Heart left ventricle (tissue), 16 donors: ENCODE data around the gene RBMXL2. TPM values are rescaled to one million over a fixed set of nuclear protein-coding genes. Genes with fewer than 3 reads are reported as not detected.

Source experiments
- ATAC-seq, 4 donors: fragments of 200-7000 bp; cut with Tn5 transposase; one replicate each; pipeline ENCODE4 v1.9.1; 2020 to 2022; ENCODE audit warnings: moderate library complexity in 4 of 4, mild to moderate bottlenecking in 3 of 4, moderate number of reproducible peaks in 1 of 4
- DNase-seq, 5 donors: peaks; one replicate each; pipeline ENCODE4 v3.0.0-alpha.2; 2020
- H3K27ac ChIP-seq, 12 donors: fragments of 200-600 bp; sonication (generic) in 4 of 12; one replicate each; pipeline versions ENCODE4 v1.5.0 to v1.8.0; 2016 to 2022; ENCODE audit warnings: mild to moderate bottlenecking in 2 of 12
- H3K27me3 ChIP-seq, 9 donors: fragments of 200-600 bp; sonication (generic) in 2 of 9; one replicate each; pipeline versions ENCODE4 v1.5.1 to v1.8.0; 2016 to 2022; ENCODE audit warnings: mild to moderate bottlenecking in 3 of 9
- H3K36me3 ChIP-seq, 9 donors: fragments of 200-600 bp; sonication (generic) in 2 of 9; one replicate each; pipeline versions ENCODE4 v1.5.0 to v1.8.0; 2018 to 2022; ENCODE audit warnings: mild to moderate bottlenecking in 2 of 9
- H3K4me1 ChIP-seq, 12 donors: fragments of 200-600 bp; sonication (generic) in 4 of 12; one replicate each; pipeline versions ENCODE4 v1.5.0 to v1.8.0; 2016 to 2022; ENCODE audit warnings: mild to moderate bottlenecking in 3 of 12
- H3K4me3 ChIP-seq, 12 donors: fragments of 200-600 bp; sonication (generic) in 4 of 12; one replicate each; pipeline versions ENCODE4 v1.5.0 to v1.8.0; 2017 to 2022; ENCODE audit warnings: mild to moderate bottlenecking in 9 of 12, moderate library complexity in 4 of 12
- H3K9me3 ChIP-seq, 12 donors: fragments of 200-600 bp; sonication (generic) in 4 of 12; one replicate each; pipeline versions ENCODE4 v1.5.0 to v1.8.0; 2016 to 2022; ENCODE audit warnings: mild to moderate bottlenecking in 1 of 12
- POLR2A ChIP-seq, 2 donors: fragments of 450-650 bp; IDR thresholded peaks; one replicate each; pipeline ENCODE4 v1.6.1; 2017; ENCODE audit warnings: antibody characterized with exemption in 2 of 2, mild to moderate bottlenecking in 2 of 2, moderate library complexity in 2 of 2
- WGBS, 4 donors: extraction: QIAGEN DNeasy Blood & Tissue Kit in 2 of 4; methylation state at CpG; one replicate each; pipeline versions ENCODE4 v1.1.5 to v1.1.7; 2013 to 2018; 5-methylcytosine and 5-hydroxymethylcytosine counted together
- intact Hi-C, 10 donors: fragments of 100-400 bp; cut with DNase I; formaldehyde crosslinking; loops; one replicate each; pipeline versions ENCODE4 v1.11.1 to v1.14.2; 2022
- polyA plus RNA-seq, 2 donors: library from polyadenylated mRNA; stranded (reverse); fragments of 200-250 nt; gene quantifications; one replicate each; pipeline ENCODE4 v1.2.3, GENCODE V29; 2013
- total RNA-seq, 9 donors: library from RNA; depleted of rRNA in 2 of 9; stranded (reverse); fragments of >200 nt in 2 of 9; fragmentation: NEBNext Ultra II Directional in 3 of 9; extraction: Animal tissue kit (Norgen Biotek cat#: 25700) in 3 of 9; gene quantifications; one replicate each; pipeline versions ENCODE4 v1.1.0 to v1.2.4, GENCODE V29; 2016 to 2023
- TF ChIP-seq, protein P1 (sequence below), 12 donors: fragments of 200-600 bp; sonication (generic) in 4 of 12; IDR thresholded peaks; one replicate each; pipeline versions ENCODE4 v1.5.0 to v1.8.0; 2018 to 2022; ENCODE audit warnings: antibody characterized with exemption in 12 of 12, mild to moderate bottlenecking in 5 of 12
- donor health status: ischemic (EF 13 %, LVEDD 7.1; RV severe dilation, severe dysfunction).
- donor health status: healthy with polysubstance abuse.
- donor health status: DM: no; HTN: yes; CAD: no.
- donor health status: DM: no; HTN: no; CAD: no.
- donor health status: ischemic (EF 25% LVEDD 6.9; RV normal size, moderate dysfunction).
- donor health status: ischemic (EF 25% LVEDD 5.7; RV mildly dilated, moderate dysfunction).
- donor health status: healthy.
- donor health status: DM: yes; HTN: yes; CAD: no.
- donor health status: ischemic (EF 35%, LVEDD 5.7; RV mildly dilated, moderate dysfunction).
- donor health status: nonischemic (EF 11% LVEDD 7.7; RV severe dilation, severe dysfunction).
- donor health status: DM: yes; HTN: yes; CAD: no.
- donor health status: PGD.
- donor health status: ischemic (EF 29% LVEDD 5.4; RV normal size, mild dysfunction).
- donor health status: nonischemic (EF 23%, LVEDD 6.1; RV moderate dilation, normal function).

The RBMXL2 gene
- total and polyA plus RNA-seq, 11 donors, result not detected

DNA sequence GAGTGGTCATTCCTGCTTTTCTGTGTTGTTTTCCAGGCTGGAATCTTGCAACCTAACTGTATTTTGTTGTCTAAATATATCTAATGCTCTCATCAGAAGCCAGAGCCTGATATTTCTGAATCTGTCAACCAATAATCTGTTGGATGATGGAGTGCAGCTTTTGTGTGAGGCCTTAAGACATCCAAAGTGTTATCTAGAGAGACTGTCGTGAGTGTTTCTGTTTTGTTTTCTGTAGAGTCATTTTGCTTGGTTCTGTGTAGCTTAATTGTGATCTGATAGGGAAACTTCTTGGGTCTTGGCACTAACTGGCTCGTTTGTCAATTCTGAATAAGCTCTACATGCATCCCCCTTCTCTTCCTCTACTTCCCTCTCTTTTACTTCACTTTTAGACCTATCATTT lies 31.2 kb upstream of the RBMXL2 start:
- DNase-seq (no peak), ATAC-seq (no peak)
- H3K9me3 ChIP-seq, result no peaks in the 10 kb centered on the region
- no peak for TF ChIP-seq POLR2A (IDR thresholded peaks at IDR 0.05)
- TF ChIP-seq, protein P1, sequence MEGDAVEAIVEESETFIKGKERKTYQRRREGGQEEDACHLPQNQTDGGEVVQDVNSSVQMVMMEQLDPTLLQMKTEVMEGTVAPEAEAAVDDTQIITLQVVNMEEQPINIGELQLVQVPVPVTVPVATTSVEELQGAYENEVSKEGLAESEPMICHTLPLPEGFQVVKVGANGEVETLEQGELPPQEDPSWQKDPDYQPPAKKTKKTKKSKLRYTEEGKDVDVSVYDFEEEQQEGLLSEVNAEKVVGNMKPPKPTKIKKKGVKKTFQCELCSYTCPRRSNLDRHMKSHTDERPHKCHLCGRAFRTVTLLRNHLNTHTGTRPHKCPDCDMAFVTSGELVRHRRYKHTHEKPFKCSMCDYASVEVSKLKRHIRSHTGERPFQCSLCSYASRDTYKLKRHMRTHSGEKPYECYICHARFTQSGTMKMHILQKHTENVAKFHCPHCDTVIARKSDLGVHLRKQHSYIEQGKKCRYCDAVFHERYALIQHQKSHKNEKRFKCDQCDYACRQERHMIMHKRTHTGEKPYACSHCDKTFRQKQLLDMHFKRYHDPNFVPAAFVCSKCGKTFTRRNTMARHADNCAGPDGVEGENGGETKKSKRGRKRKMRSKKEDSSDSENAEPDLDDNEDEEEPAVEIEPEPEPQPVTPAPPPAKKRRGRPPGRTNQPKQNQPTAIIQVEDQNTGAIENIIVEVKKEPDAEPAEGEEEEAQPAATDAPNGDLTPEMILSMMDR (IDR thresholded peaks at IDR 0.05), result no peak
- WGBS, 4 donors, result 10 to 22% (median 14%) methylated on average over 2 of the region's 2 CpGs
- H3K4me3 ChIP-seq, result no peak overlapping the region
- no peak overlapping the region for H3K27ac ChIP-seq
- intact Hi-C loops, result no loop called here
- no peaks in the 10 kb centered on the region for H3K27me3 ChIP-seq
- H3K4me1 ChIP-seq, result peaks cover 0 to 19% (median 5%) of the 10 kb centered on the region in 12 donors
- no peaks in the 10 kb centered on the region for H3K36me3 ChIP-seq

DNA sequence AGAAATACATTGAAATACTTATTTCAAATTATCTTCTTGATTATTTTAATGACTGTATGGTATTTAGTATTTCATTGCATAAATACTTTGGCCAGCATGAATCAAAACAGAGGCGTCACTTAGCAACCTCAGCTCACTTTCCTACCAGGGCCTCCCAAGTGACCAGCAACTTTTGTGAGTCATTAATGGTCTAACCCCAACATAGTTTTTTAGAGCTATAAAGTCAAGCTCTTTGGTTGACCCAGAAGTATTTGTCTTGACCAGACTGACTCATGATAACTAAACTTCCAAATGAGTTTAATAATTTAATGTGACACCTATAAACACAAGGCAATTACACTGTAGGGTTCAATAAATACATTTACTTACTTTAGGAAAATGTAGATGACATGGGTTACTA lies 27.9 kb upstream of the RBMXL2 start:
- DNase-seq (no peak), ATAC-seq (peak in 2 of 4 donors; percentile 48 to 80)
- no peak overlapping the region for H3K4me3 ChIP-seq
- no peaks in the 10 kb centered on the region for H3K9me3 ChIP-seq
- TF ChIP-seq POLR2A (IDR thresholded peaks at IDR 0.05), result no peak
- TF ChIP-seq, protein P1 (IDR thresholded peaks at IDR 0.05), result no peak
- H3K27me3 ChIP-seq, result no peaks in the 10 kb centered on the region
- H3K4me1 ChIP-seq, result peaks cover 0 to 19% (median 5%) of the 10 kb centered on the region in 12 donors
- 52 to 71% (median 65%) methylated on average over 1 of the region's 1 CpG for WGBS, 4 donors
- intact Hi-C loops, result no loop called here
- no peaks in the 10 kb centered on the region for H3K36me3 ChIP-seq
- no peak overlapping the region for H3K27ac ChIP-seq

DNA sequence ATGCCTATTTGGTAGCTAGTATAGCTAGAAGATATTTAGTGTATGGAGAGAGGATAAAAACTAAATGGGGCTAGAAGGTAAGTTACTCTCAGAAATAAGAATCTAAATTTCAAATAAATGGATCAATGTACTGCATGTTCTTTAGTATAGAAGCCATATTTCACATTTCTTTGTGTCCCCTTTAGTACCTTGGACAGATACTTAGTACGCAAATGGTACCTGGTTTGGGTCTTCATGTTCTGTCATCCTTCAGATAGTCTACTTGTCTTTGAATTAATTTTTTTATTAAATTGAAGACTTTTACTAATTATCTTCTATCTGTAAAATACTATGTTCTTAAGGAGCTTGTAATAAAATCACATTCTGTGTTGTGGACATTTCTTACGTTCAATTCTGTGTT lies 26.3 kb upstream of the RBMXL2 start:
- DNase-seq, result no peak
- H3K27me3 ChIP-seq, result no peaks in the 10 kb centered on the region
- WGBS, 4 donors, result 87 to 93% (median 87%) methylated on average over 2 of the region's 2 CpGs
- H3K4me3 ChIP-seq, result no peak overlapping the region
- H3K36me3 ChIP-seq, result no peaks in the 10 kb centered on the region
- intact Hi-C loops, result no loop called here
- no peaks in the 10 kb centered on the region for H3K9me3 ChIP-seq
- peaks cover 0 to 18% (median 3%) of the 10 kb centered on the region in 12 donors for H3K4me1 ChIP-seq
- TF ChIP-seq, protein P1 (IDR thresholded peaks at IDR 0.05), result no peak
- no peak for TF ChIP-seq POLR2A (IDR thresholded peaks at IDR 0.05)
- no peak for ATAC-seq
- H3K27ac ChIP-seq, result no peak overlapping the region

DNA sequence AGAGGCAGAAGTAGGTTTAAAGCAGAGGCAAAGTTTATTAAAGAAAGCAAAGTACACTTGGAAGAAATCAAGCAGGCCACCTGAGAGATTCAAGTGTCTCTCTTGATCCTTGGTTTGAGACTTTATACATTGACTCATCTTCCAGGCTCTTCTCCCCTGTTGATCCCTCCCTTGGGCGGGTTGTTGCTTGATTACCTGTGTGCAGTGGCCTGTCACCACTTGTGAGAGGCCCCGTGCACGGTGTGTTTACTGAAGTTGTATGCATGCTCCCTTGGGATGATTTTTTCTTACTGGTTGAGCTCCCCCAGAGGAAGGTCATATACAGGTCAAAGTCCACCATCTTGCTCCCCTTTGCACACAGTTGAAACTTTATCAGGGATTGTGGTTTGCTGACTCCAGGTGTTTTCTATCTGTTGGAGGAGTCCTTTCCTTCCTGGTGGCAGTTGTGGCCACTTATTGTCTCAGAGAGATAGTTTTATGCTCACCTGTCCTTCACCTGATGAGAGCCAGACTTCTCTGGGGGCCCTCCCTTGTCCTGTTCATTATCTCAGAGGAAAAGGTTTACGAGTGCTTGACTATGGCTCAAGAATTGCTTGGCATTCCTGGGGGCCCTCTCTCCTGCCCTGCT lies 16.3 kb upstream of the RBMXL2 start:
- intact Hi-C loops, result no loop called here
- 59 to 63% (median 62%) methylated on average over 4 of the region's 4 CpGs for WGBS, 4 donors

DNA sequence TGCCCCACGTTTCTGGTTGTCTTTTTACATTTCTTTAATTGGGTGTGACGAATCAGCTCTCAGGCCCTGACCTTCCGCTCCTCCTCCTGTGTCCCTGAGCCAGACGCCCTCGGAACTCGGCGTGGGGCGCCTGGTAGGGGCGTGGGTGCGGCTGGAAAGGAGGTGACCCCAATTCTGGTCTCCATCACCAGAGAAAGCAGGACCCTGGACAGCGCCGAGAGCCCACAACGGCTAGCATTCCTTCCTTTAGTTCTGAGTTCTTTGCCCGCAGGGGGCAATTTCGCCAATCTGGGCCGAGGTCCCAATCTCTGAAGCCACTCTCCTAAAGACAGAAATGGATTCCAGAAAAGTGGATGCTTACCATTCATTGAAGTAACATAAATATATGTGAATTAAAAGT lies 11.7 kb upstream of the RBMXL2 start:
- no peak for TF ChIP-seq POLR2A (IDR thresholded peaks at IDR 0.05)
- TF ChIP-seq, protein P1 (IDR thresholded peaks at IDR 0.05), result no peak
- WGBS, 4 donors, result 65 to 72% (median 69%) methylated on average over 16 of the region's 16 CpGs
- intact Hi-C loops, result no loop called here

More for the DNA sequence above, 16.3 kb upstream of the RBMXL2 start:
- no peaks in the 10 kb centered on the region for H3K36me3 ChIP-seq
- peaks cover 0 to 4% (median 0%) of the 10 kb centered on the region in 9 donors for H3K27me3 ChIP-seq
- ATAC-seq (no peak), DNase-seq (no peak)
- TF ChIP-seq POLR2A (IDR thresholded peaks at IDR 0.05), result no peak
- H3K4me3 ChIP-seq, result no peak overlapping the region
- no peak overlapping the region for H3K27ac ChIP-seq
- no peaks in the 10 kb centered on the region for H3K9me3 ChIP-seq
- no peaks in the 10 kb centered on the region for H3K4me1 ChIP-seq

More for the DNA sequence above, 11.7 kb upstream of the RBMXL2 start:
- Histone ChIP-seq H3K27me3 (no peaks in the 10 kb centered on the region), H3K4me1 (no peaks in the 10 kb centered on the region), H3K9me3 (peaks cover 0 to 16% (median 0%) of the 10 kb centered on the region in 12 donors), H3K27ac (no peak overlapping the region), H3K4me3 (no peak overlapping the region), H3K36me3 (no peaks in the 10 kb centered on the region)
- DNase-seq (no peak), ATAC-seq (no peak)
